ENCODE data around the gene MTMR3. TPM values are rescaled to one million over a fixed set of nuclear protein-coding genes. Genes with fewer than 3 reads are reported as not detected.

The MTMR3 gene
- total RNA-seq, 1 donor from 2014 or later: 35.4 TPM

GRCh38 chr22:29867260-29867659 is 15.7 kb upstream of the MTMR3 start:
- Mint-ChIP-seq H3K36me3 (no peaks in the 10 kb centered on the region), H3K27ac (no peak overlapping the region), H3K4me1 (peaks cover 17% of the 10 kb centered on the region), H3K9me3 (no peaks in the 10 kb centered on the region), H3K27me3 (ENCODE audit: insufficient read depth, low read depth) (peaks cover 2% of the 10 kb centered on the region), H3K4me3 (no peak overlapping the region)
- Histone ChIP-seq H3K9me3 (ENCODE audit: low read depth) (no peaks in the 10 kb centered on the region), H3K79me2 (ENCODE audit: low read depth) (no peaks in the 10 kb centered on the region), H2AFZ (replicated peaks) (no peak overlapping the region), H4K20me1 (ENCODE audit: low read depth) (no peaks in the 10 kb centered on the region), H3K9ac (no peak overlapping the region), H3K36me3 (no peaks in the 10 kb centered on the region), H3K4me1 (peaks cover 10% of the 10 kb centered on the region), H3K27ac (no peak overlapping the region), H3K27me3 (no peaks in the 10 kb centered on the region), H3K4me2 (no peak overlapping the region), H3K4me3 (no peak overlapping the region), H3F3A (ENCODE audit: low read depth) (peaks cover 10% of the 10 kb centered on the region)
- TF ChIP-seq EZH2 (IDR thresholded peaks at IDR 0.05): no peak
- TF ChIP-seq EZH2phosphoT487 (IDR thresholded peaks at IDR 0.05): no peak
- TF ChIP-seq, protein P1, sequence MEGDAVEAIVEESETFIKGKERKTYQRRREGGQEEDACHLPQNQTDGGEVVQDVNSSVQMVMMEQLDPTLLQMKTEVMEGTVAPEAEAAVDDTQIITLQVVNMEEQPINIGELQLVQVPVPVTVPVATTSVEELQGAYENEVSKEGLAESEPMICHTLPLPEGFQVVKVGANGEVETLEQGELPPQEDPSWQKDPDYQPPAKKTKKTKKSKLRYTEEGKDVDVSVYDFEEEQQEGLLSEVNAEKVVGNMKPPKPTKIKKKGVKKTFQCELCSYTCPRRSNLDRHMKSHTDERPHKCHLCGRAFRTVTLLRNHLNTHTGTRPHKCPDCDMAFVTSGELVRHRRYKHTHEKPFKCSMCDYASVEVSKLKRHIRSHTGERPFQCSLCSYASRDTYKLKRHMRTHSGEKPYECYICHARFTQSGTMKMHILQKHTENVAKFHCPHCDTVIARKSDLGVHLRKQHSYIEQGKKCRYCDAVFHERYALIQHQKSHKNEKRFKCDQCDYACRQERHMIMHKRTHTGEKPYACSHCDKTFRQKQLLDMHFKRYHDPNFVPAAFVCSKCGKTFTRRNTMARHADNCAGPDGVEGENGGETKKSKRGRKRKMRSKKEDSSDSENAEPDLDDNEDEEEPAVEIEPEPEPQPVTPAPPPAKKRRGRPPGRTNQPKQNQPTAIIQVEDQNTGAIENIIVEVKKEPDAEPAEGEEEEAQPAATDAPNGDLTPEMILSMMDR (IDR thresholded peaks at IDR 0.05): no peak
- DNase-seq (ENCODE audit: low spot score): no peak

GRCh38 chr22:29867851-29868250 is 15.1 kb upstream of the MTMR3 start:
- Histone ChIP-seq H3K9me3 (ENCODE audit: low read depth) (no peaks in the 10 kb centered on the region), H3K4me3 (no peak overlapping the region), H3K36me3 (no peaks in the 10 kb centered on the region), H3K4me2 (no peak overlapping the region), H3K27me3 (no peaks in the 10 kb centered on the region), H3F3A (ENCODE audit: low read depth) (peaks cover 13% of the 10 kb centered on the region), H3K79me2 (ENCODE audit: low read depth) (no peaks in the 10 kb centered on the region), H3K4me1 (peaks cover 14% of the 10 kb centered on the region), H3K9ac (no peak overlapping the region), H3K27ac (no peak overlapping the region), H2AFZ (replicated peaks) (no peak overlapping the region), H4K20me1 (ENCODE audit: low read depth) (no peaks in the 10 kb centered on the region)
- H3K27me3 Mint-ChIP-seq (ENCODE audit: insufficient read depth, low read depth): peaks cover 2% of the 10 kb centered on the region
- DNase-seq (ENCODE audit: low spot score): no peak
- H3K27ac Mint-ChIP-seq: no peak overlapping the region
- no peak overlapping the region for H3K4me3 Mint-ChIP-seq
- H3K4me1 Mint-ChIP-seq: peaks cover 23% of the 10 kb centered on the region
- TF ChIP-seq EZH2 (IDR thresholded peaks at IDR 0.05) (no peak), EZH2phosphoT487 (IDR thresholded peaks at IDR 0.05) (no peak)
- TF ChIP-seq, protein P1 (IDR thresholded peaks at IDR 0.05): no peak
- no peaks in the 10 kb centered on the region for H3K36me3 Mint-ChIP-seq
- no peaks in the 10 kb centered on the region for H3K9me3 Mint-ChIP-seq

GRCh38 chr22:29870574-29870973 is 12.4 kb upstream of the MTMR3 start:
- no peaks in the 10 kb centered on the region for H3K36me3 Mint-ChIP-seq
- H3K27ac Mint-ChIP-seq: no peak overlapping the region
- H3K4me1 Mint-ChIP-seq: peaks cover 23% of the 10 kb centered on the region

More at GRCh38 chr22:29870574-29870973, 12.4 kb upstream of the MTMR3 start:
- TF ChIP-seq, protein P1 (IDR thresholded peaks at IDR 0.05): no peak
- no peak for TF ChIP-seq EZH2phosphoT487 (IDR thresholded peaks at IDR 0.05)
- no peak for TF ChIP-seq EZH2 (IDR thresholded peaks at IDR 0.05)
- no peak for DNase-seq (ENCODE audit: low spot score)
- Histone ChIP-seq H3K9me3 (ENCODE audit: low read depth) (no peaks in the 10 kb centered on the region), H3K79me2 (ENCODE audit: low read depth) (no peaks in the 10 kb centered on the region), H3K36me3 (no peaks in the 10 kb centered on the region), H4K20me1 (ENCODE audit: low read depth) (no peaks in the 10 kb centered on the region), H3F3A (ENCODE audit: low read depth) (peaks cover 13% of the 10 kb centered on the region), H3K4me2 (no peak overlapping the region), H3K27ac (no peak overlapping the region), H3K4me3 (no peak overlapping the region), H3K27me3 (no peaks in the 10 kb centered on the region), H3K4me1 (peaks cover 14% of the 10 kb centered on the region), H3K9ac (no peak overlapping the region), H2AFZ (replicated peaks) (no peak overlapping the region)
- Mint-ChIP-seq H3K4me3 (no peak overlapping the region), H3K27me3 (ENCODE audit: insufficient read depth, low read depth) (no peaks in the 10 kb centered on the region), H3K9me3 (no peaks in the 10 kb centered on the region)

Data from neural progenitor cell (in vitro differentiated cells).